HG02973 (cell line): Measurements from ENCODE around the gene SDR39U1.
"Not testable (repeated sequence)": the region's sequence is repeated elsewhere in the genome, so short reads cannot be mapped to it uniquely, and the experiment has no call there.

Source experiments
- ATAC-seq: cut with Tn5 transposase; IDR thresholded peaks from one replicate; pipeline ENCODE4 v1.9.1; 2021; ENCODE audit warnings: moderate library complexity; ENCODE audit not compliant: unreplicated experiment

Gene SDR39U1

GRCh38 chr14:24442240-24443052 lies at the start of gene SDR39U1:
SDR39U1 (minus strand) TSS chr14:24442776; CDS start chr14:24442769, 7 bp downstream.
- ATAC-seq: peak; percentile 90

GRCh38 chr14:24491586-24492408 lies 49.2 kb upstream of the SDR39U1 start:
- ATAC-seq: not testable (repeated sequence)

- ATAC-seq: no peak
These were observed 41.2 kb upstream of the SDR39U1 start for GRCh38 chr14:24483604-24484252.

GRCh38 chr14:24482699-24483303 lies 40.2 kb upstream of the SDR39U1 start:
- not testable (repeated sequence) for ATAC-seq

GRCh38 chr14:24481622-24482324 lies 39.2 kb upstream of the SDR39U1 start:
- no peak for ATAC-seq

GRCh38 chr14:24479999-24480398 lies 37.4 kb upstream of the SDR39U1 start:
- ATAC-seq: not testable (repeated sequence)

GRCh38 chr14:24475261-24475660 lies 32.7 kb upstream of the SDR39U1 start:
- ATAC-seq: no peak

- no peak for ATAC-seq
These were observed 30.6 kb upstream of the SDR39U1 start for GRCh38 chr14:24473211-24473610.

- not testable (repeated sequence) for ATAC-seq
These were observed 27.9 kb upstream of the SDR39U1 start for GRCh38 chr14:24470450-24470849.

- no peak for ATAC-seq
These were observed 23.2 kb upstream of the SDR39U1 start for GRCh38 chr14:24465805-24466204.

GRCh38 chr14:24465368-24465767 lies 22.8 kb upstream of the SDR39U1 start:
- ATAC-seq: no peak

- ATAC-seq: no peak
These were observed 21.6 kb upstream of the SDR39U1 start for GRCh38 chr14:24463884-24464785.

GRCh38 chr14:24463017-24463883 lies 20.7 kb upstream of the SDR39U1 start:
- ATAC-seq: no peak

- no peak for ATAC-seq
These were observed 18.8 kb upstream of the SDR39U1 start for GRCh38 chr14:24461336-24461735.

GRCh38 chr14:24459331-24459730 lies 16.8 kb upstream of the SDR39U1 start:
- no peak for ATAC-seq

- ATAC-seq: no peak
These were observed 16.2 kb upstream of the SDR39U1 start for GRCh38 chr14:24458736-24459135.

GRCh38 chr14:24456980-24457379 lies 14.4 kb upstream of the SDR39U1 start:
- ATAC-seq: no peak

- ATAC-seq: not testable (repeated sequence)
These were observed 8.3 kb upstream of the SDR39U1 start for GRCh38 chr14:24450828-24451227.
